Stimulated activated CD4-positive, alpha-beta T cell treated with anti-CD3 and anti-CD28 coated beads, Interleukin-4, amount 100 ng/mL, for 1 hour (primary cell): ENCODE results near the gene IGSF21.
"Not testable (repeated sequence)": the region's sequence is repeated elsewhere in the genome, so short reads cannot be mapped to it uniquely, and the experiment has no call there.

ENCODE experiments used
- DNase-seq: peaks from one replicate; pipeline ENCODE4 v3.0.0-alpha.2; 2020

The IGSF21 gene

DNA sequence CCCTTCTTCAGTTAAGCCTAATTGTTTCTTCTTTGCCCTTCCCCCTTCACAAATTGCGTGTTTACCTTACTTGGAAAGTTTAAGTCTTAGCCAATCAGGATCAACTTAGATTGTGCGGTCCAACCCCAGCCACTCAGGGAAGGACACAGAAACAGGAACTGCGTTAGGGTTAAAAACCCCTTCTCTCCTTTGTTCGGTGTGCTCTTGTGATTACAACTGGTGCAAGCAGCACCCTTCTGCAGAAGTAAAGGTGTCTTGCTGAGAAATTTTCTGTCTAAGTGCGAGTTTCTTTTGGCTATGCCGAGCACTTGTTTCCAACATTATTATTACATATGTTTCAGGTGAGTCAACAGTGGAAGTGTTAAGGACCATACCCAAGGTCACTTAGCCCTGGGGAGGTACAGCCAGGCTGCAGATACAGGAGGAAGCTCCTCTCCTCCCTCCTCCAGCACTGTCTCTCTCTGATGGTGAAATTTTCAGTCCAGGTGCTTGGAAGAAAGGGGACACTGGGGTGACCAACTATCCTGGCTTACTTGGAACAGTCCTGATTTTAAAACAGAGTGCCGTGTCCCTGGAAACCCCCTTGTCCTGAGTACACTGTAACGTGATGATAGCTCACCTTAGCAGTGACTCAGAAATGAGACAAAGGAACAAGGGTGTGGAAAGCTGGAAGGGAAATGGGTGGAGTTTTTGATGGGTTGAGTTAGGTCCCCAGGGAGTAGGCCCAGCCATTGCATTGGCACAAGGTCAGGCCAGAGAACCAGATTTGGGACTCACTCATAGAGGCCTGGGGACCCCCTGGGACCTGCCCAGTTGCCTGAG is 304.4 kb downstream of the IGSF21 start:
- no peak for DNase-seq

DNA sequence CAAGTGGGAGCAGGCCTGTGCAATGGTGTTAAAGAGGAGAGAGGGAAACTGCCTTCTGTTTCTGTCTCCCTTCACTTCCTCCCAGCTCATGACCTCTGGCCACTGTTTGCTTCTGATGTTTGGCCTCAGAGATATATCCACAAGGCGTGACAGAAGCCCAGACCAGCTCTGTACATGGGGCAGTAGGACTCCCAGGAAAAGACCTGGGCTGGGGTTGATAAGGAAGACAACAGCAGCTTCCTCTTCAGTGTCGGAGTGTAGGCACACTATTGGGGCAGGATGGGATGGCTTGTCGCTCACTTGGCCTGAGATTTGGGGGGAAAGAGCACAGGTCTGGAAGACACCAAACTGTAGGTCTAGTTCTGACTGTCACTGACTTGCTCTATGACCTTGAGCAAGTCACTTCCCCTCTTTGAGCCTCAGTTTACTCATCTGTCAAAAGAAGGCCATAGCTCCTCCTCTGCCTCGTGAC is 305.3 kb downstream of the IGSF21 start:
- no peak for DNase-seq

DNA sequence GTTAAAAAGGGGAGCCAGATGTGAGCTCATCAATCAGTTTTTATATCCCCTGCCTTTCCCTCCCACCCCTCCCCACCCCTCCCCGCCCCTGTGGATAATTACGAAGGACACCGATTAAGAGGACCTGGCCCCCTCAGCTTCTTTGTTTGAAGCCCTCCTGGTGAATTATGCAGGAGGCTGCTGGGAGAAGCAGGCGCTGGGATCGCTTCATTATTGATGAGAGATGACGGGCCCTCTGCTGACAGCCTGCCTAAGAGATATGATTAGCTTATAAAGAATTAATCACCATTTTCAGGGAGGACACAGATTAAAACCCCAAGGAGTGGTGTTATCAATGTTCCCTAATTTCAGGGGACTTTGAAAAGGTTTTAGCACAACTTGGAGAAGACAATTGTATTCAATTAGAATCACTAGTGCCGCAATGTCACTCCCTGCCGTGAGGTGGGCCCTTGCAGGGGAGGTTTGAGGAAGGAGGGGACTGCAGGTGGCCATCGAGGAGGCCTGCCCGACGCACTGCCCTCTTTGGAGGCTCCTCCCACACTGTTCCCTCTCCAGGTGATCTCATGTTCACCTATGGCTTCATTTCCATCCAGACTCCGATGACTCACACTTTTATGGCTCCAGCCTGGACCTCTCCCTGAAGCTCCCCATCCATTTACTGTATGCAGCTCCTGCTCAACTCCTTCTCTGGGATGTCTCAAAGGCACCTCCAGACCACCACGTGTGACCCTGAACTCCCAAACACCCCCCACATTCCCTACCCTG is 306.1 kb downstream of the IGSF21 start:
- DNase-seq: no peak

DNA sequence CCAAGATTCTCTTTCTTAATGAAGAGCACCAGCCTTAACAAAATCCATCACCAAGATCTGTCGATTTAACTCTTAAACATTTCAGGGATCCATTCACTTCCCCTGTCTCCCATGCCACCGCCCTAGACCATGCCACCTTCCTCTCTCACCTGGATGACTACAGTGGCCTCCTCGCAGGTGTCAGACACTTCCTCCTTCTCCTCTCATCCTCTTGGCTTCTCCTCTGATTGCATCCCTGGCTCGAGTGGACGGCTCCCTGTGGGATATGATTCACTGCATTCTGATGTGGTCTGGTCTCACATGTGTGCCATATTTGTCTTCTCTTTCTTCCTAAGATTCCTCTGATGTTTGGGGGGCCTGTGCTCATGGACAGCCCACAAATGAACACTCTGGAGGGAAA is 306.7 kb downstream of the IGSF21 start:
- no peak for DNase-seq

DNA sequence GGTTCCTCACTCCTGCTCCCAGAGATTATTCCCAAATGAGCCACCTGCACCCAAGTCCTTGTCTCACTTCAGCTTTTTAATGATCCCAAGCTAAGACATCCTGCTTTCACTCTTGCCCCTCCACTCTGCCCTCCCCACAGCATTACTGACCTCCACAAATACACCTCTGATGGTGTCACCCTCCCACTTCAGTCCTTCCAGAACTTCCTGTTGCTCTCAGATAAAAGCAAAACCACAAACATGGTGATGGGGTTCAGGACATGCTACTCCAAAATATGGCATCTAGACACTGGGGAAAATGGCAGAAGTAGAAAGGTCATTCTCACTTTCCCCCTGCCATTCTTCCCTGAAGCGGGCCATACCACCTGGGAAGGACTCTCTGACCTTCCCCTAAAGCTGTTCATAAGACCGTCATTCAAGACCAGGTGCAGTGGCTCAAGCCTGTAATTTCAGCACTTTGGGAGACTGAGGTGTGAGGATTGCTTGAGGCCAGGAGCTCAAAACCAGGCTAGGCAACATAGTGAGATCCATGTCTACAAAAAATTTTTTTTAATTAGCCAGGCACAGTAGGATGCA is 307.4 kb downstream of the IGSF21 start:
- no peak for DNase-seq

DNA sequence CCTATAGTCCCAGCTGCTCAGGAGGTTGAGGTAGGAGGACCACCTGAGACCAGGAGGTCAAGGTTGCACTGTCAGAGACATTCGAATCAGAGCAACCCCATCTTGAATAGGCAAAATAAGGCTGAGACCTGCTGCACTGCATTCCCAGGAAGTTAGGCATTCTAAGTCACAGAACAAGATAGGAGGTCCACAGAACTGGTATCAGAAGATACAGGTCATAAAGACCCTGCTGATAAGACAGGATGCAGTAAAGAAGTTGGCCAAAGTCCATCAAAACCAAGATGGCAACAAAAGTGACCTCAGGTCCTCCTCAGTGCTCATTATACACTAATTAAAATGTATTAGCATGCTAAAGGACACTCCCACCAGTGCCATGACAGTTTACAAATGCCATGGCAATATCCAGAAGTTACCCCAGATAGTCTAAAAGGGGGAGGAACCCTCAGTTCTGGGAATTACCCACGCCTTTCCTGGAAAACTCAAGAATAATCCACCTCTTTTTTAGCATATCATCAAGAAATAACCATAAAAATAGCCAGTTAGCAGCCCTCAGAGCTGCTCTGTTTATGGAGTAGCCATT is 307.9 kb downstream of the IGSF21 start:
- DNase-seq: no peak

DNA sequence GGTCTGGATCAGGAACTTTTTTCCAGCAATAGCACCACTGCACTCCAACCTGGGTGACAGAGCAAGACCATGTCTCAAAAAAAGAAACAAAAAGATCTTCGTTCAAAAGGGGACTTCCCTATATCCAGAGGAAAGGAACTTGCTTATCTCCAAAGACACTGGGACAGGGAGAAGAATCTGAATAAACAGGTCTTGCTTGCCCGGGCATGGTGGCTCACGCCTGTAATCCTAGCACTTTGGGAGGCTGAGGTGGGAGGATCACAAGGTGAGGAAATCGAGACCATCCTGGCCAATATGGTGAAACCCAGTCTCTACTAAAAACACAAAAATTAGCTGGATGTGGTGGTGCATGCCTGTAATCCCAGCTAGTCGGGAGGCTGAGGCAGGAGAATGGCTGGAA is 308.5 kb downstream of the IGSF21 start:
- DNase-seq: not testable (repeated sequence)

DNA sequence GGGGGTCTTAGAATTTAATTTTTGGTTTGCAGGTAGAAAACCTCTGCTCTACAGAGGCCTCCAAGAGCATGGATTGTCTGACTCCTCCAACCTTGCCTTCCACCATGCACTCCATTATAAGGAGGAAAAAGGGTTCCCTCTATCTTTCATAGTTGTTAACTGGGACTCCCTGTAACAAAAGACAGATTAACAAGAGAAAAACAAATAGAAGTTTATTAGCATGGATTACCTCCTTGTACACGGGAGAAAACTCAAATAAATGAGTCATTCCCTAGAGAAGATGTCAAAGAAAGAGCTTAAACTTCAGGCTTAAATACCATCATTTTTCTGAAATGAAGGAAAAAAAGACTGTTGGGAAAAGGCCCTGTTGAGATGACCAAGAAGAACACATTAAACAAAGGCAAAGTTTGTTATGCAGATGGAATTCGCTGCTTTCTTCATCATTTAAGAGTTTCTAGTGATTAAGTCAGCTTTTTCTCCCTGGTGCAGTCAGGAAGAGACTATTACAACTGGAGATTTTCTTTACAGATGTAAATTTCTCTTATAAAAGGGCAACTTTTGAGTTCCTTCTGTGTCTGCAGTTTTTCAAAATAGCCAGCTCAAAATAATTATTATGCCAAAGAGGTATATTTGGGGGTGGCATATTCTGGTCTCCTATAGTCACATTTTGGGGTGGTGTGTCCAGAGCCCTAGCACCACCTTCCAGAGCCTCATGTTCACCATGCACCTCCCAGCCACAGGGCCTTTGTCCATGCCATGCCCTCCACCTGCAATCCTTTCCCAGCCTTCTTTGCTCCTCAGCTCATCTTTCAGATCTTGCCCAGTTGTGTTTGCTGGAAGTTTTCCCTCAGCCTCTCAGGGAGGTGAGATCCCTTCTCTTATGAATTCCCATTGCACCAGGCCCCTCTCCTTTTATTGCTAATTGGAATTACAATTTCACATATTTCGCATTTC is 310.0 kb downstream of the IGSF21 start:
- DNase-seq: no peak

DNA sequence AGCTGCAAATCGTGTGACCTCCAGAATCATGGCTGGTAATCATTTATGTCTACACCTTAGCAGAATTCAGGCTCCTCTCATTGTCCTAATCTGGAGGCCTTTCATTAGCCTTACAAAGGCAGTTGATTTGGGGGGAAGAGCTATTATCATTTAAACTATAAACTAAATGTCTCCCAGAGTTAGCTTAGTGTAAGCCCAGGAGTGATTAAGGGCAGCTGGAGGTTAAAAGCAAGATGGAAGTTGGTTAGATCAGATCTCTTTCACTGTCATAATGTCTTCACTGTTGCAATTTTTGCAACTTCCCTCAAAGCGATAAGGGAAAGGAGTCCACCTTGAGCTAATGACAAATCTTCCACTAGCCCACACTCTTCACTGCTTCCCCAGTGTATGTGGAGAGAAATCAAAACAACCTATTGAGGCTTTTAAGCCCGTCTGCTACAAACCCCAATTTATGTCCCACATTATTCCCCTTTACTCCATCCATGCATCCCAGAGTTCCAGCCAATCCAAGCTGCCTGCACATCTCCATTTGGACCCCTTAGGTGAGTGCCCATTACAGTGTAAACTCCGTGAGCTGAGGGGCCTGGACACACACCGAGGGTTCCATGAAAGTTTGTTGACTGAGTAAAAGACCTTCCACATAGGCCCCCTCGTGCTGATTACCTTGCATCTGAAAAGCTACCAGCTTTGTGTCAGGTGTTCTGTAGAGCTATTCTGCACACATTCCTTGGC is 311.7 kb downstream of the IGSF21 start:
- DNase-seq: no peak

DNA sequence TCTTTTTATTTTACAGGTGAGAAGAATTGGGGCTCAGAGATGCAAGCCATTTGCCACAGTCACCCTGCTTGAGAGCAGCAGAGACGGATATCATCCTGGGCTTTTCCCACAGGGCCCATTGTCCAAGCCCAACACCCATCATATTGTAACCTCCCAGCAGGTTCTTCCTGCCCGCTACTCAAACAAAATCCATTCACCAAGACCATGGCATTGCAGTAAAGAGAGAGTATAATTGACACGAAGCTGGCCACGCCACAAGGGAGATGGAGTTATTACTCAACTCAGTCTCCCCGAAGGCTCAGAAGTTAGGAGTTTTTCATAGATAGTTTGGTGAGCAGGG is 312.2 kb downstream of the IGSF21 start:
- DNase-seq: no peak

DNA sequence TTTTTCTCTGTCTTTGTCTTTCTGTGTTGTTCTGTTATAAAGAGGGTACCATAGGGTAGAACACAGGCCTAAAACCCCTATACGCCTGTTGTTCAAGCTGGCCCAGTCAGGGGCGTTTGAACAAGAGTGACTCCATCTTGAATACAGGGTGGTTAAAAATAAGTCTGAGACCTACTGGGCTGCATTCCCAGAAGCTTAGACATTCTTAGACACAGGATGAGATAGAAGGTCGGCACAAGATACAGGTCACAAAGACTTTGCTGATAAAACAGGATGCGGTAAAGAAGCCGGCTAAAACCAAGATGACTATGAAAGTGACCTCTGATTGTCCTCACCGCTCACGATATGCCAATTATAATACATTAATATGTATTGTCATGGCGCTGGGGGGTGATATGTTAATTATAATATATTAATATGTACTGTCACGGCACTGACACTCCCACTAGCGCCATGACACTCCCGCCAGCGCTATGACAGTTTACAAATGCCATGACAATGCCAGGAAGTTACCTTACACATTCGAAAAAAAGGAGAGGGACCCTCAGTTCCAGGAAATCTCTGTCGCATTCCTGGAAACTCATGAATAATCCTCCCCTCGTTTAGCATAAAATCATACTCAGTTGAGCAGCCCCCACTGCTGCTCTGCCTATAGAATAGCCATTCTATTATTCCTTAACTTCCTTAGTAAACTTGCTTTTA is 314.6 kb downstream of the IGSF21 start:
- no peak for DNase-seq

DNA sequence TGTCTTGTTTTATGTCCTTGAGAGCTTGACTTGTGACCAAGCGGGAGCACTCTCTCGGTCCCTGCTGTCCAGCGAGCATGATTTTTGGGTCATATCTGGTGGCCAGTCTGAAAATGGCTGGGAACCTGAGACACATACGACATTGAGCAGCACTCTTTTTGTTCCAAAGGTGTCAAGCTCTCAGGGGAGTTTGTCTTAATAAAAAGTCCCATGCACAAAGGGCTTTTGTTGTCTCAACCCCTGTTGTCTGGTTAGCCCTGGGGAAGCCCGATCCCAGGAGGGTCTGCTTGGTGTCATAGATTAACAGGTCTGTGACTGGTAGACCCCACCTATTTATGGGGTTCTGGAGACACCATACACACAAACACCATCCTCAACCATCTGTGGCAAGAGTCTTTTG is 315.4 kb downstream of the IGSF21 start:
- DNase-seq: no peak

DNA sequence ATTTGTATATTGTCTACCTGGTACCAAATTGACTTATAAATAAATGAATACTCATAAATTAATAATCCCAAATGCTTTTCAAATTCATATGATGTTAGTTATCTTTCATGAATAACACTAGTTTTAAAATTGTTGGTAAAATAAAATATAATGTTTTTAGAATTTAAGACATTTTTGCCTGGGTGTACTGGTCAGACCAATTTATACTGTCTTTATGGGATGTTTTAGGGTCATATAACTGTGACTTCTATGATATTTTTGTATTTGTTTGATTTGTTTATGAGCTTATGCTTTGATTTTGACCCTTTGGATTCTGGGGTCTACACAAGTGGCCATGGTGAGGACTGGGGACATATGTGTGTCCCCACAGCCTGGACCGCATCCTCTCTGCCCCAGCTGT is 319.0 kb downstream of the IGSF21 start:
- DNase-seq: no peak
